NOMO-1 treated with dmso at 0.1 percent for 144 hours (cell line): Measurements from ENCODE around the gene POLD2.

Experiments
- DNase-seq: peaks from one replicate; lab custom pipeline; 2025; ENCODE audit not compliant: unreplicated experiment; lab: John Stamatoyannopoulos, UW

POLD2 gene

GRCh38 chr7:44114586-44115310, 8.6 kb downstream of the POLD2 start:
- no peak for DNase-seq

DNA sequence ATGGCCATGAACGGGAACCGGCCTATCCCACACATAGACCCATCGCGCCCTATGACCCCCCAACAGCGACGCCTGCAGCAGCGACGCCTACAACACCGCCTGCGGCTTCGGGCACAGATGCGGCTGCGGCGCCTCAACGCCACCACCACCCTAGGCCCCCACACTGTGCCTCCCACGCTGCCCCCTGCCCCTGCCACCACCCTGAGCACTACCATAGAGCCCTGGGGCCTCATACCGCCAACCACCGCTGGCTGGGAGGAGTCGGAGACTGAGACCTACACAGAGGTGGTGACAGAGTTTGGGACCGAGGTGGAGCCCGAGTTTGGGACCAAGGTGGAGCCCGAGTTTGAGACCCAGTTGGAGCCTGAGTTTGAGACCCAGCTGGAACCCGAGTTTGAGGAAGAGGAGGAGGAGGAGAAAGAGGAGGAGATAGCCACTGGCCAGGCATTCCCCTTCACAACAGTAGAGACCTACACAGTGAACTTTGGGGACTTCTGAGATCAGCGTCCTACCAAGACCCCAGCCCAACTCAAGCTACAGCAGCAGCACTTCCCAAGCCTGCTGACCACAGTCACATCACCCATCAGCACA, 9.5 kb downstream of the POLD2 start:
- DNase-seq = no peak

DNA sequence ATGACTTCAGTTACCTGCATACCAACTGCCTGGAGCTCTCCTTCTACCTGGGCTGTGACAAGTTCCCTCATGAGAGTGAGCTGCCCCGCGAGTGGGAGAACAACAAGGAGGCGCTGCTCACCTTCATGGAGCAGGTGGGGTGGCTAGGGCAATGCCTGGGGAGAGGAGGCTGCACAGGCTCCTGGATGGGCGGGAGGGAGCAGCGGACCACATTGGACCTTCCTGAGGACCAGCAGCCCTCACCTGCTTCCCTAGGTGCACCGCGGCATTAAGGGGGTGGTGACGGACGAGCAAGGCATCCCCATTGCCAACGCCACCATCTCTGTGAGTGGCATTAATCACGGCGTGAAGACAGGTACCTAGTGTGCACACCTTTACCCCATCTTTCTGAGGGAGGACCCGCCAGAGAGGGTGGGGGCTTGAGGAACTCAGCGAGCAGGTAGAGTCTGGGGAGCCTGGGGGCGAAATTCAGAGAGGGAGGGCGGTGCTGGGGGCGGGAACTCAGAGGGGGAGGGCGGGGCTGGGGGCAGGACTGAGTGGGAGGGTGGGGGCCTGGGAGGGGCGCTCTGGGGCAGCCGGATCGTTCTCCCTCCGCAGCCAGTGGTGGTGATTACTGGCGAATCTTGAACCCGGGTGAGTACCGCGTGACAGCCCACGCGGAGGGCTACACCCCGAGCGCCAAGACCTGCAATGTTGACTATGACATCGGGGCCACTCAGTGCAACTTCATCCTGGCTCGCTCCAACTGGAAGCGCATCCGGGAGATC, 10.2 kb downstream of the POLD2 start:
- no peak for DNase-seq

- DNase-seq = no peak
Measured at GRCh38 chr7:44112231-44112996, 10.9 kb downstream of the POLD2 start.

DNA sequence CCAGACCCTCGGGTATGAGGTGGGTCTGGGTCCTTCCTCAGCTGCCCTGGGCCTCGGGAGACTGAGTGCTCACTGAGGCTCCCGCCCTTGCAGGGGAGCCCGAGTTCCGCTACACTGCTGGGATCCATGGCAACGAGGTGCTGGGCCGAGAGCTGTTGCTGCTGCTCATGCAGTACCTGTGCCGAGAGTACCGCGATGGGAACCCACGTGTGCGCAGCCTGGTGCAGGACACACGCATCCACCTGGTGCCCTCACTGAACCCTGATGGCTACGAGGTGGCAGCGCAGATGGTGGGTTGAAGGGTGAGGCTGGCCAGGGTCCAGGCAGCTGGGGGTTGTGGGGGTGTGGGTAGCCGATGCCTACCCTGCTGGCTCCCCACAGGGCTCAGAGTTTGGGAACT, 11.6 kb downstream of the POLD2 start:
- no peak for DNase-seq

DNA sequence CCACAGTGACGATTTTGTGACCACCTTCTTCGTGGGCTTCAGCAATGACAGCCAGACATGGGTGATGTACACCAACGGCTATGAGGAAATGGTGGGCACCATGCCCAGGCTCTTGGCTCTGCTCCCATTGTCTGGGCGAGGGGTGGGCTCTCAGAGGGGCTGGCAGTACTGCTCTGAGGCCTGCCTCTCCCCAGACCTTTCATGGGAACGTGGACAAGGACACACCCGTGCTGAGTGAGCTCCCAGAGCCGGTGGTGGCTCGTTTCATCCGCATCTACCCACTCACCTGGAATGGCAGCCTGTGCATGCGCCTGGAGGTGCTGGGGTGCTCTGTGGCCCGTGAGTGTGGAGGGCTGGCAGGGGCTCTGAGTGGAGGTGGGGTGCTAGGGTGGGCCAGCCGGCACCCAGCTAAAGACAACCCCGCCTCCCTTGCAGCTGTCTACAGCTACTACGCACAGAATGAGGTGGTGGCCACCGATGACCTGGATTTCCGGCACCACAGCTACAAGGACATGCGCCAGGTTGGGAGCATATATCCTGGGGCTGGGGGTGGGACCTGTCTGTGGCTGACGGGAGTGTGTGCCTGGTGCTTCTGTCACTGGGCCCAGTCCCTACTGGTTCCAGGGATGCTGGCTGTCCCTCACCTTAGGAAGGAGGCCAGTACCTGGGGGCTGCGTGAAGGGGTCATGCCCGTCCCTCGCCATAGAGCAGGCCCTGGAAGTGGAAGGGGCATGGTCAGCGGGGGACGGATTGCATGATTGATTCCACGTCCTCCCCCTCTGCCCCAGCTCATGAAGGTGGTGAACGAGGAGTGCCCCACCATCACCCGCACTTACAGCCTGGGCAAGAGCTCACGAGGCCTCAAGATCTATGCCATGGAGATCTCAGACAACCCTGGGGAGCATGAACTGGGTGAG, 12.4 kb downstream of the POLD2 start:
- DNase-seq = no peak

DNA sequence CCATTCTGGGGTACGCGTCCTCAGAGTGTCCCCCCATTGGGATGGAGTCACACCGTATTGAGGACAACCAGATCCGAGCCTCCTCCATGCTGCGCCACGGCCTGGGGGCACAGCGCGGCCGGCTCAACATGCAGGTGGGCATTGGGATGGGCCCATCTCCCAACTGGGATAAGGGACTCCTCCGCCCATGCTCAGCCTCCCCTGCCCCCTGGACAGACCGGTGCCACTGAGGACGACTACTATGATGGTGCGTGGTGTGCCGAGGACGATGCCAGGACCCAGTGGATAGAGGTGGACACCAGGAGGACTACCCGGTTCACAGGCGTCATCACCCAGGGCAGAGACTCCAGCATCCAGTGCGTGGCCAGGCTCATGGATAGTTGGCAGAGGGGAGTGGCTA, 13.4 kb downstream of the POLD2 start:
- no peak for DNase-seq

DNA sequence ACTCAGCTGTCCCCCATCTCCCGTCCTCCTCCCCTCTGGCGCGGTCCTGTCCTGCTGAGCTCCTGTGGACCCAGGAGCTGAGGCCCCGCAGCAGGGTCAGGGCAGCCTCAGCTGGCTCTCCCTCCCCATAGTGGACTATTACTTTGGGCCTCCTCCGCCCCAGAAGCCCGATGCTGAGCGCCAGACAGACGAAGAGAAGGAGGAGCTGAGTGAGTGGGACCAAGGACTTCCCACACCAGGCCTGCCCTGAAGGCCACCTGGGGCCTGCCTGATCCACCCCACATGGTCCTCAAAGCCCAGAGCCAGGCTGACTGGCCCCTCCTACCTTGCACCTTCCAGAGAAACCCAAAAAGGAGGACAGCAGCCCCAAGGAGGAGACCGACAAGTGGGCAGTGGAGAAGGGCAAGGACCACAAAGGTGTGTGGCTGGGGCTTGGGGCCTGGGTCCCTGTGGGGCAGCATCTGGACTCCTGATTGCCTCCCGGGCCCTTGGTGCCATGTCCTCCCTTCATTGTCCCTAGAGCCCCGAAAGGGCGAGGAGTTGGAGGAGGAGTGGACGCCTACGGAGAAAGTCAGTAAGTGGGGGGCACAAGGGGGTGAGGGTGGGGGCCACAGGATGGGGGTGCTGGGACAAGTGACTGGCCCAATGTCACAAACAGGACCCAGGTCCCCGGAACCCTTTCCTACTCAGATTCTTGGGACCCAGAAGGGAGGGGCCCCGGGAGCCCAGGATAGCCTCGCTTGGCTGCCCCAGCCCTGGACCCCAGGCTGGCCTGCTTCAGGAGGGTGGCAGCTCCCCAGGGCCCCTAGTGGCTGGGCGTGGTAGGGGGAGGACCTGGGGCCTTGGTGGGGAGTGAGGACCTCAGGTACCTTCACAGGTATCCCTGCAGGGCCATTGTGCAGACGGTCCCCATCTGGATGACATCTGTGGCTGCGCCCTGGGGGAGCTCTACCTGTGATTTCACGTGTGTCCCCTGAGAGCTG, 14.3 kb downstream of the POLD2 start:
- no peak for DNase-seq

- no peak for DNase-seq
Measured at GRCh38 chr7:44107961-44108767, 15.2 kb downstream of the POLD2 start.

GRCh38 chr7:44107116-44107960, 16.0 kb downstream of the POLD2 start:
- no peak for DNase-seq

GRCh38 chr7:44106311-44107065, 16.9 kb downstream of the POLD2 start:
- DNase-seq = no peak

DNA sequence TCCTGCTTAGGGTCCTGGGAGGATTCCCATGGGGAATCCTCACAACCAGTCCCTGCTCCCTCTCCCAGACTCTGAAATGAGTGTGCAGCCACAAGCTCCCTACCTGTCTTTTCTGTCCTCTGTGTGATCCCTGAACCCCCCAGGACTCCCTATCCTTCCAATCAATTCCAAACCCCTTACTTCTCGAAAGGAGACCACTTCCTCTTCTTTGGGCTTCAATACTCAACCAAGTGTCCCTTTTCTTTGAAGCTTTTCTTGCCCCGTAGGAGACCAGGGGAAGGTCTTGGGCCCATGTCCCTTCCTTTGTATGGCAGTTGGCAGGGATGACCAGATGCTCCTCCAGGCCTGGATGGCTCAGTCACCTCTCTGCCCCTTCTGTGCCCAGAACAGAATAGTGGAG, 17.5 kb downstream of the POLD2 start:
- no peak for DNase-seq

- DNase-seq = no peak
Measured at GRCh38 chr7:44104860-44105771, 18.2 kb downstream of the POLD2 start.

DNA sequence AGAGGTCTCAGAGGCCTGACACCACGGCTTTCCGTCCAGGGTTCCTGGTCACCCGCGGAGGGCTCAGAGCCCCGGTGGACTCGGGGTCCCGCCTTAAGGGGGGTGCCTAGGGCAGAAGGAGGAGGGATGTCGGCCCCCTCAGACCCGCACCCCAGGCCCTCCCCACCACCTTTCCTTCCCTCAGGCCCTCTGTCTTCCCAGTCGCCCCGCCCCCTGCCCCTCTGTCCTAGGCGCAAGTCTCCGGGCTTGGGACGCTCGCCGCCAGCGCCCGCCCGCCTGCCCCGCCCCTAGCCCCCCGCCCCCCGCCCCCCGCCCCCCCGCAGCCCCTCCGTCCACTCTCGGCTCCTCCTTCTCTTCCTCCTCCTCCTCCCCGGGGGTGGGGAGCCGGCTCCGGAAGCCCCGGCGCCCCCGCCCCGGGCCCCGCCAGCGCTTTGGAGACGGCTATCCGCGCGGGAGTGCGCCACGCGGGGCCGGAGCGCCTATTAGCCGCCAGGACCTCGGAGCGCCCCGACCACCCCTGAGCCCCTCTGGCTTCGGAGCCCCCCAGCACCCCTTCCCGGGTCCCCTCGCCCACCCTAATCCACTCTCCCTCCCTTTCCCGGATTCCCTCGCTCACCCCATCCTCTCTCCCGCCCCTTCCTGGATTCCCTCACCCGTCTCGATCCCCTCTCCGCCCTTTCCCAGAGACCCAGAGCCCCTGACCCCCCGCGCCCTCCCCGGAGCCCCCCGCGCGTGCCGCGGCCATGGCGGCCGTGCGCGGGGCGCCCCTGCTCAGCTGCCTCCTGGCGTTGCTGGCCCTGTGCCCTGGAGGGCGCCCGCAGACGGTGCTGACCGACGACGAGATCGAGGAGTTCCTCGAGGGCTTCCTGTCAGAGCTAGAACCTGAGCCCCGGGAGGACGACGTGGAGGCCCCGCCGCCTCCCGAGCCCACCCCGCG, 19.2 kb downstream of the POLD2 start, which contains the start of gene AEBP1:
AEBP1 (plus strand) TSS at position 423 of the 937 bp plus-strand sequence; CDS start at position 744, 321 bp downstream.
- DNase-seq = no peak

- no peak for DNase-seq
Measured at GRCh38 chr7:44103566-44103922, 19.8 kb downstream of the POLD2 start.
